Measurements from ENCODE around the gene ZNF214.

Gene ZNF214

DNA sequence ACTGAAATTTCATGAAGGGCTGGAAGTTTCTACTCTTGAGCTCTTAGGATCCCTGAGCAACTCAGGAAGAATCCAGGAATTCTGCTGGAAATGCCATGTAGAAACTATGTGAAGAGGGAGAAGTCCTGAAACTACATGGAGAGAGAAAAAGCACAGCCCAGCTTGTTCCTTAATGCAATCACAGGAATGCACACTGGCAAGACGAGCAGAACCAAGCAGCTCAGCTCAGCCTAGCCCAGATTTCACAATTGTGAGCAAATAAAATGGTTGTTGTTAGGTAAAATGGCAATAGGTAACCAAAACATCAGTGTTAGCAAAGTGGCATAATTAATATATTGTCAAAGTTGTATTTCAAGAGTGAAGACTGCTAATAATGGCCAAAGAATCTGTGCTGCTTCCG is 28.1 kb downstream of the ZNF214 start:
- Histone ChIP-seq H3K9me3 (ENCODE audit: insufficient read depth, low read depth, low read length) (no peaks in the 10 kb centered on the region), H3K9me2 (replicated peaks; ENCODE audit: low read depth, low read length) (no peaks in the 10 kb centered on the region), H3K4me1 (ENCODE audit: insufficient read depth, low read length, poor library complexity, severe bottlenecking) (no peaks in the 10 kb centered on the region), H3K79me2 (ENCODE audit: insufficient read depth, low read length) (no peaks in the 10 kb centered on the region), H2AFZ (ENCODE audit: low read length) (no peak overlapping the region), H3K27me3 (ENCODE audit: insufficient read depth, low read length, poor library complexity, severe bottlenecking) (no peaks in the 10 kb centered on the region), H3F3A (ENCODE audit: low read depth) (no peaks in the 10 kb centered on the region), H3K36me3 (ENCODE audit: insufficient read depth, low read length) (no peaks in the 10 kb centered on the region), H3K4me2 (ENCODE audit: low read depth, low read length, poor library complexity, severe bottlenecking) (no peak overlapping the region), H4K20me1 (ENCODE audit: insufficient read depth, low read length, poor library complexity, severe bottlenecking) (no peaks in the 10 kb centered on the region), H3K4me3 (ENCODE audit: low read length, poor library complexity, severe bottlenecking) (no peak overlapping the region), H3K9ac (ENCODE audit: low read depth, low read length, poor library complexity, severe bottlenecking) (no peak overlapping the region)
- TF ChIP-seq, protein P1, sequence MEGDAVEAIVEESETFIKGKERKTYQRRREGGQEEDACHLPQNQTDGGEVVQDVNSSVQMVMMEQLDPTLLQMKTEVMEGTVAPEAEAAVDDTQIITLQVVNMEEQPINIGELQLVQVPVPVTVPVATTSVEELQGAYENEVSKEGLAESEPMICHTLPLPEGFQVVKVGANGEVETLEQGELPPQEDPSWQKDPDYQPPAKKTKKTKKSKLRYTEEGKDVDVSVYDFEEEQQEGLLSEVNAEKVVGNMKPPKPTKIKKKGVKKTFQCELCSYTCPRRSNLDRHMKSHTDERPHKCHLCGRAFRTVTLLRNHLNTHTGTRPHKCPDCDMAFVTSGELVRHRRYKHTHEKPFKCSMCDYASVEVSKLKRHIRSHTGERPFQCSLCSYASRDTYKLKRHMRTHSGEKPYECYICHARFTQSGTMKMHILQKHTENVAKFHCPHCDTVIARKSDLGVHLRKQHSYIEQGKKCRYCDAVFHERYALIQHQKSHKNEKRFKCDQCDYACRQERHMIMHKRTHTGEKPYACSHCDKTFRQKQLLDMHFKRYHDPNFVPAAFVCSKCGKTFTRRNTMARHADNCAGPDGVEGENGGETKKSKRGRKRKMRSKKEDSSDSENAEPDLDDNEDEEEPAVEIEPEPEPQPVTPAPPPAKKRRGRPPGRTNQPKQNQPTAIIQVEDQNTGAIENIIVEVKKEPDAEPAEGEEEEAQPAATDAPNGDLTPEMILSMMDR (conservative IDR thresholded peaks at IDR 0.05; ENCODE audit: low read length) = no peak
- no peak for TF ChIP-seq EZH2phosphoT487 (IDR thresholded peaks at IDR 0.05; ENCODE audit: borderline replicate concordance)

DNA sequence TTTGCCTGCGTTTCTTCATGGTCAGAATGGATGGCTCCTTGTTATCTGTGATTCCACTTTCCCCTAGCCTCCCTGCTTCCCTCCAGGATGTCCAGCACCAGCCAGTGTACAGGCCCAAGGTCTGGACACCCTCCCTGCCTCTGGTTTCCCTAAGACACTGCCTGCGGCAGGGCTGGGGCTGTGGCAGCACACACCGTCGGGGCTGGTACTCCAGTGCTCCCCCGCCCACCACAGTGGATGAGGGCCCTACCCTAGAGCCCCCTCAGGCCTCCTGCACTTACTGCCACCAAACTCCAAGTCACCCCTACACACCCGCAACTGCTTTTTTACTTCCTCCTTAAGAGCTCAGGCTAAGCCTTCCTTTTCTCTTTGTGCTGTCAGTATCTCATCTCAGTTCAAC is 28.9 kb downstream of the ZNF214 start:
- H3K4me1 ChIP-seq (ENCODE audit: insufficient read depth, low read length, poor library complexity, severe bottlenecking) = no peaks in the 10 kb centered on the region
- H3F3A ChIP-seq (ENCODE audit: low read depth) = no peaks in the 10 kb centered on the region
- H3K79me2 ChIP-seq (ENCODE audit: insufficient read depth, low read length) = no peaks in the 10 kb centered on the region
- no peaks in the 10 kb centered on the region for H3K9me3 ChIP-seq (ENCODE audit: insufficient read depth, low read depth, low read length)
- no peaks in the 10 kb centered on the region for H3K27me3 ChIP-seq (ENCODE audit: insufficient read depth, low read length, poor library complexity, severe bottlenecking)
- no peak overlapping the region for H2AFZ ChIP-seq (ENCODE audit: low read length)
- no peak overlapping the region for H3K4me3 ChIP-seq (ENCODE audit: low read length, poor library complexity, severe bottlenecking)
- H3K36me3 ChIP-seq (ENCODE audit: insufficient read depth, low read length) = no peaks in the 10 kb centered on the region
- H3K4me2 ChIP-seq (ENCODE audit: low read depth, low read length, poor library complexity, severe bottlenecking) = no peak overlapping the region
- H3K9ac ChIP-seq (ENCODE audit: low read depth, low read length, poor library complexity, severe bottlenecking) = no peak overlapping the region
- no peaks in the 10 kb centered on the region for H4K20me1 ChIP-seq (ENCODE audit: insufficient read depth, low read length, poor library complexity, severe bottlenecking)
- TF ChIP-seq EZH2phosphoT487 (IDR thresholded peaks at IDR 0.05; ENCODE audit: borderline replicate concordance) = no peak
- TF ChIP-seq, protein P1 (conservative IDR thresholded peaks at IDR 0.05; ENCODE audit: low read length) = no peak
- H3K9me2 ChIP-seq (replicated peaks; ENCODE audit: low read depth, low read length) = no peaks in the 10 kb centered on the region

DNA sequence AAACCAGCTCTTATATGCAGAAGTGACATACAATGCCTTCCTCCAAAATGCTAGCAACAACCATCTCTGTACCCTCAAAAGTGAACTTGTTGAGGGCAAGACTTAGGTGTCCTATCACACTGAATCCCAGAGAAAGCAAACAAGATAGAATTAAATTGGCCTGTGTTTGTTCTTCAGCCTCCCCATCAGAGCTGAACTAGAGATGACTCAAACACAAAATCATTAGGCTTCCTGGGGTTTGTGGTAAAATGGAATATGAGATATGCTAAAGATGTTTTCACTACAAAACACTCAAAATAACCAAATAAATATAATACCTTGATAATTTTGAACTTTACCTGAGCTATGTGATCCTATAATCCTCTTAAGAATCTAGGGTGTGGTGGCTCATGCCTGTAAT is 31.6 kb downstream of the ZNF214 start:
- no peaks in the 10 kb centered on the region for H3K9me3 ChIP-seq (ENCODE audit: insufficient read depth, low read depth, low read length)
- no peaks in the 10 kb centered on the region for H3K36me3 ChIP-seq (ENCODE audit: insufficient read depth, low read length)
- H3K27me3 ChIP-seq (ENCODE audit: insufficient read depth, low read length, poor library complexity, severe bottlenecking) = no peaks in the 10 kb centered on the region
- no peaks in the 10 kb centered on the region for H3K79me2 ChIP-seq (ENCODE audit: insufficient read depth, low read length)
- TF ChIP-seq, protein P1 (conservative IDR thresholded peaks at IDR 0.05; ENCODE audit: low read length) = no peak
- TF ChIP-seq EZH2phosphoT487 (IDR thresholded peaks at IDR 0.05; ENCODE audit: borderline replicate concordance) = no peak
- no peak overlapping the region for H2AFZ ChIP-seq (ENCODE audit: low read length)
- H3K9me2 ChIP-seq (replicated peaks; ENCODE audit: low read depth, low read length) = no peaks in the 10 kb centered on the region
- no peak overlapping the region for H3K4me2 ChIP-seq (ENCODE audit: low read depth, low read length, poor library complexity, severe bottlenecking)
- H3K4me1 ChIP-seq (ENCODE audit: insufficient read depth, low read length, poor library complexity, severe bottlenecking) = no peaks in the 10 kb centered on the region
- H3F3A ChIP-seq (ENCODE audit: low read depth) = no peaks in the 10 kb centered on the region
- no peak overlapping the region for H3K9ac ChIP-seq (ENCODE audit: low read depth, low read length, poor library complexity, severe bottlenecking)
- no peak overlapping the region for H3K4me3 ChIP-seq (ENCODE audit: low read length, poor library complexity, severe bottlenecking)
- no peaks in the 10 kb centered on the region for H4K20me1 ChIP-seq (ENCODE audit: insufficient read depth, low read length, poor library complexity, severe bottlenecking)

All from Loucy (cell line).